ENCODE results near the gene FABP2. TPM values are rescaled to one million over a fixed set of nuclear protein-coding genes. Genes with fewer than 3 reads are reported as not detected.

FABP2 gene
- total RNA-seq, 4 donors from 2014 or later: not detected

DNA sequence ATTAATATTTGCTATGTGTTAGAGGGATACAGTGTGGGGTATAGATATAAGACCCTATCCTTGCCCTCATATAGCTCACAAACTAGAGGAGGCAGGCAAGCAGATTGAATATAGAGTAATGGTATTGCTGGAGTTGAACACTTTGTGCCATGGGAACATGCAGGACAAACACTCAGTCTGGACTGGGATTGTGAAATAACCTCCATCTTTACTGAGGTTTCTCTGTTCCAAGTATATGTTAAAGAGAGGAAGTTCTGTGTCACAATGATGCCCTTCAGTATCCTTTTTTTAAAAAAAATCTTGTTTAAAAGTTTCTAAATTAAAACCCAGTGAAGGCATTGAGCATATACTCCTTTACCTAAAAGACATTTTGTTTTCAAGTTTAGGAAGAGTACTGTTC, 8.7 kb downstream of the FABP2 start:
- TF ChIP-seq, protein P1, sequence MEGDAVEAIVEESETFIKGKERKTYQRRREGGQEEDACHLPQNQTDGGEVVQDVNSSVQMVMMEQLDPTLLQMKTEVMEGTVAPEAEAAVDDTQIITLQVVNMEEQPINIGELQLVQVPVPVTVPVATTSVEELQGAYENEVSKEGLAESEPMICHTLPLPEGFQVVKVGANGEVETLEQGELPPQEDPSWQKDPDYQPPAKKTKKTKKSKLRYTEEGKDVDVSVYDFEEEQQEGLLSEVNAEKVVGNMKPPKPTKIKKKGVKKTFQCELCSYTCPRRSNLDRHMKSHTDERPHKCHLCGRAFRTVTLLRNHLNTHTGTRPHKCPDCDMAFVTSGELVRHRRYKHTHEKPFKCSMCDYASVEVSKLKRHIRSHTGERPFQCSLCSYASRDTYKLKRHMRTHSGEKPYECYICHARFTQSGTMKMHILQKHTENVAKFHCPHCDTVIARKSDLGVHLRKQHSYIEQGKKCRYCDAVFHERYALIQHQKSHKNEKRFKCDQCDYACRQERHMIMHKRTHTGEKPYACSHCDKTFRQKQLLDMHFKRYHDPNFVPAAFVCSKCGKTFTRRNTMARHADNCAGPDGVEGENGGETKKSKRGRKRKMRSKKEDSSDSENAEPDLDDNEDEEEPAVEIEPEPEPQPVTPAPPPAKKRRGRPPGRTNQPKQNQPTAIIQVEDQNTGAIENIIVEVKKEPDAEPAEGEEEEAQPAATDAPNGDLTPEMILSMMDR (IDR thresholded peaks at IDR 0.05): no peak
- ATAC-seq (ENCODE audit: low FRiP score) (no peak), DNase-seq (ENCODE audit: low spot score) (no peak)

DNA sequence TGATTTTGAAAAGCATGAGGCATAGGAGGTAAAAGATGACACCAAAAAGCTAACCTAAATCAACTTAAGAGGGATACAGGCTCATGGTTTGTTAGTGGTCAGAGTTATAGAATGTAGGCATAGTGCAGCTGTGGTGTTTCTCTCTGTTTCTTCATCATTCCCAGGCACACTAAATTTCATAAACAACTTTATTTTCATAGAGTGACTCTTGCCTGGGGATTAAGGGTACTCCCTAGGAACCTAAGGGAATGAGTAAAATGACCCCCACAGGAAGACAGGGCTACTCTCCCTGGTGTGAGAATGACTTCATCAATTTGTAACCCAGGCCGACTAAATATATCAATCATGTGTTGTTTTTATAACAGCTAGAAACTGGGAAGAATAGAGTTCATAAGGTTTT, 11.1 kb downstream of the FABP2 start:
- TF ChIP-seq, protein P1 (IDR thresholded peaks at IDR 0.05): no peak
- DNase-seq (ENCODE audit: low spot score): no peak
- no peak for ATAC-seq (ENCODE audit: low FRiP score)

DNA sequence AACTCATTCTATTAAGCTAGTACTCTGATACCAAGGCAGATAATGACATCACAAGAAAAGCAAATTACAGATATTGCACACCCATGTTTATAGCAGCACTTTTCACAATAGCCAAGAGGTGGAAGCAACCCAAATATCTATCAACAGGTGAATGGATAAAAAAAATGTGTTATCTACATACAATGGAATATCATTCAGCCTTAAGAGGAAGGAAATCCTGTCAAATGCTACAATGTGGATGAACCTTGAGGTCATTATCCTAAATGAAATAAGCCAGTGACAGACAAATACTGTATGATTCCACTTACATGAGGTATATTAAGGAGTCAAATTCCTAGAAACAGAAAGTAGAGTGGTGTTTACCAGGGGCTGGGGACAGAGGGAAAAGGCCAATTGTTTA, 14.3 kb downstream of the FABP2 start:
- DNase-seq (ENCODE audit: low spot score) (no peak), ATAC-seq (ENCODE audit: low FRiP score) (no peak)
- TF ChIP-seq, protein P1 (IDR thresholded peaks at IDR 0.05): no peak

DNA sequence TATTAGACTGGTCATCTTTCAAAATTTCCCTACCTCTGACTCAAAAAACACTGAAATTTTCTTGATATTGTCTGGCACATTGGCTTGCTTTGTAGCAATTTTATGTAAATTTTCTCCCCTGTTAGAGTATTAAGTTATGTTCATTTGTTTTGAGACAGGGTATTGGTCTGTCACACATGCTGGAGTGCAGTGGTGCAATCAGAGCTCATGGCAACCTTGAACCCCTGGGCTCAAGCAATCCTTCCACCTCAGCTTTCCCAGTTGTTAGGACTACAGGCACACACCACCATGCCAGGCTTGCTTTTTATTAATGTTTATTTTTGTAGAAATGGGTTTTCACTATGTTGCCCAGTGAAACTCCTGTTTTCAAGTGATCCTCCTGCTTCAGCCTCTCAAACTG, 17.5 kb downstream of the FABP2 start:
- DNase-seq (ENCODE audit: low spot score) (no peak), ATAC-seq (ENCODE audit: low FRiP score) (no peak)
- TF ChIP-seq, protein P1 (IDR thresholded peaks at IDR 0.05): no peak

DNA sequence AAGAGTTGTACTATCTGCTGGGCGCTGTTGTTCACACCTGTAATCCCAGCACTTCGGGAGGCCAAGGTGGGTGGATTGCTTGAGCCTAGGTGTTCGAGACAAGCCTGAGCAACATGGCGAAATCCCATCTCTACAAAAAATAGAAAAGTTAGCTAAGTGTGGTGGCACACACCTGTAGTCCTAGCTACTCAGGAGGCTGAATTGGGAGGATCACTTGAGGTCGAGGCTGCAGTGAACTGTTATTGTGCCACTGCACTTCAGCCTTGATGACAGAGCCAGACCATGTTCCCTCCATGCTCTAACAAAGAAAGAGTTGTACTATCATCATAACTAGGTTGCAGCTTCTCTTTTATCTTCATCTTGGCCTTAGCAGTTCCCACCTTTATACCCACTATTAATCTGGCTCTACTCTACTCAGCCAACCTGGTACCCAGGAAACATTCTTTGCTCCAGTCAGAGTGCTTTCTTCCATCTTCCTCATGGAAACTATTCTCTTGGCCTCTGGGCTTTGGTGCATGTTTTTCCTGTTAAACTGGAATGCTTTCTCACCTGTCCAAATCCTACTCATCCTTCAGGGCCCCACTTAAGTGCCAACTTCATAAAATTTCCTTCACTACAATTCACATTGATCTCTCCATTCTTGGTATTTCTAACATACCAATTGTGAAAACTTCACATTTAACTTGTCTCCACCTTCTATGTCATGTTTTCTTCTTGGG, 18.2 kb downstream of the FABP2 start:
- TF ChIP-seq, protein P1 (IDR thresholded peaks at IDR 0.05): no peak
- DNase-seq (ENCODE audit: low spot score) (no peak), ATAC-seq (ENCODE audit: low FRiP score) (no peak)

DNA sequence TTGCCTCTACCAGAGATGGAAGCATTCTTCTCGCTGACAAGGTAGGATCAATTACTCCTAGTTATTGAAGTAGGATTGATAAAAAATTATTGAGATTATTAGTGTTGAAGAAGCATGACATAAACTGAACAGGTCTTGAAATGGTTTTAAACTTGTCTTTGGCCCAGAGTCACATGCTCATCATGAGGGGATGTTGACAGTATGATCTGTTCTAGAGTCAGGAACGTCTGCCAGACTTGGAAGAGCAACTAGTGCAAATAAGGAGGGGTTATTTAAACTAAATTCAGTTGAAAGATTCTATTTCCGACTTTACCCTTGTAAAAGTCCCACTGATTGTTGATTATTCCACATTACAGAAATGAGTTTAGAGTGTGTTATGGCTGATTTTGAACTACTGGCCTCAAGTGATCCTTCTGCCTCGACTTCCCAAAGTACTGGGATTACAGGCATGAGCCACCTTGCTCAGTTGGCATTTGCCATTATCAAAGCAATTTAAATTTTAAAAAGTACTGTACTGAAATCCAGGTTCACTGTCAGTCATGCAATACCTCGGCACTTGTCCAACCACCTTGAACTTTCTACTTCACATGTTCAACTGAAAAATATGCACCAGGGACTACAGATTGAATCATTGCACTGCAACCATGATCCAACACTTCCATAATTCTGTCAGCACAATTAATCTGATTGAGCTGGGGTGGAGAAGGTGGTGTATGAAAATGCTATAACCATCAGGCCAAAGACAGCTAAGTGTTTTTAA, 19.7 kb downstream of the FABP2 start:
- ATAC-seq (ENCODE audit: low FRiP score) (no peak), DNase-seq (ENCODE audit: low spot score) (no peak)
- TF ChIP-seq, protein P1 (IDR thresholded peaks at IDR 0.05): no peak

Measured in omental fat pad (tissue), 4 donors.